Peyer's patch (tissue), 4 donors: Measurements from ENCODE around the gene ANKRD34C.

ENCODE experiments used
- CTCF ChIP-seq, 6 experiments: fragments of 450-650 bp in 4 of 6; fragments of 200-600 bp in 2 of 6; sonication (generic) in 1 of 6; IDR thresholded peaks; one replicate each; pipeline ENCODE4 v1.5.1; 2017 to 2019; ENCODE audit warnings: antibody characterized with exemption in 6 of 6, mild to moderate bottlenecking in 3 of 6, moderate library complexity in 1 of 6
- POLR2A ChIP-seq, 2 donors: fragments of 450-650 bp; IDR thresholded peaks; one replicate each; pipeline ENCODE4 v1.5.1; 2017; ENCODE audit warnings: antibody characterized with exemption in 2 of 2, mild to moderate bottlenecking in 2 of 2, moderate library complexity in 2 of 2

DNA sequence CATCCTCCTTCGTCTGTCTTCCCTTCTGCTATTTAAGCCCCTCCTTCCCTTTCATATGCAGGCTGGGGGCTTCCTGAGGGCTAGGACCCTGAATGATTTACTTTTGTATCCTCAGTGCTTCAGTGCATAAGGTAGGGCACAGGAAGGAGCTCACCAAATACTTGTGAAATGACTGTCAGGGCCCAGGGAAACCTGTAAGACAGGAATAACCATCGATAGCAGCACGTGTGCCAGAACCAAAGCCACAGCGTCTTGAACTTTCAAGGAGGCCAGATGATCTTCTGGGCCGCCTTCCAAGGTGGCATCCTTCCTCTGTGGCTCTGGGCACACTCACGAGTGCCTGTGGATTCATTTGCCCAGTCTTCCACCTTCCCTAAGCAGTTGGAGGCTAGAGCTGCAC lies 32.3 kb downstream of the ANKRD34C start:
- TF ChIP-seq CTCF (IDR thresholded peaks at IDR 0.05), result no peak
- no peak for TF ChIP-seq POLR2A (IDR thresholded peaks at IDR 0.05)
